B cell (primary cell): ENCODE measurements around the gene DSC3. TPM values are rescaled to one million over a fixed set of nuclear protein-coding genes. Genes with fewer than 3 reads are reported as not detected.

ENCODE experiments used
- ATAC-seq: fragments of 200-7000 bp; cut with Tn5 transposase; one replicate; pipeline ENCODE4 v1.10.0; 2021; ENCODE audit warnings: low read depth, mild to moderate bottlenecking, moderate number of reproducible peaks, moderate library complexity
- CTCF ChIA-PET: fragments of 350-600 bp; sonication (Branson Sonifier 250); formaldehyde crosslinking; loops from one replicate; lab custom pipeline; 2021; ENCODE audit warnings: antibody characterized with exemption, inconsistent platforms; lab: Charles Lee
- POLR2A ChIA-PET: fragments of 350-600 bp; sonication (Branson Sonifier 250); formaldehyde crosslinking; loops from one replicate; lab custom pipeline; 2021; ENCODE audit warnings: antibody characterized with exemption; lab: Charles Lee
- DNase-seq: peaks from one replicate; pipeline ENCODE4 v3.0.0; 2013
- H2AFZ ChIP-seq: 2 replicates; pipeline ENCODE4 v1.6.1; 2012; ENCODE audit warnings: mild to moderate bottlenecking, low read depth, low read length; ENCODE audit not compliant: insufficient read depth, poor library complexity, severe bottlenecking
- H3K27ac ChIP-seq, 2 donors: 1 replicate in 1 of 2; 2 replicates in 1 of 2; pipeline ENCODE4 v1.5.1; 2012 to 2013; ENCODE audit warnings: low read length in 2 of 2, mild to moderate bottlenecking in 2 of 2, moderate library complexity in 1 of 2
- H3K27me3 ChIP-seq, 4 experiments: fragments of 200-600 bp in 1 of 4; sonication (generic) in 1 of 4; replicated peaks in 1 of 4; 1 replicate in 2 of 4; 2 replicates in 2 of 4; pipeline versions ENCODE4 v1.6.1 to v1.7.0; 2013 to 2016; ENCODE audit warnings: low read length in 3 of 4, mild to moderate bottlenecking in 2 of 4, mixed read lengths in 1 of 4, moderate library complexity in 1 of 4; ENCODE audit not compliant: insufficient read depth in 4 of 4, control insufficient read depth in 3 of 4; ENCODE audit errors: control extremely low read depth in 1 of 4
- H3K36me3 ChIP-seq, 2 experiments: replicated peaks in 1 of 2; 1 replicate in 1 of 2; 2 replicates in 1 of 2; pipeline versions ENCODE4 v1.6.1 to v1.7.1; 2013; ENCODE audit warnings: low read length in 1 of 2; ENCODE audit not compliant: insufficient read depth in 2 of 2, control insufficient read depth in 1 of 2; ENCODE audit errors: control extremely low read depth in 1 of 2, extremely low read depth in 1 of 2
- H3K4me1 ChIP-seq, 2 donors: fragments of 200-600 bp in 1 of 2; sonication (generic) in 1 of 2; 1 replicate in 1 of 2; 2 replicates in 1 of 2; pipeline versions ENCODE4 v1.5.1 to v1.6.1; 2013 to 2017; ENCODE audit warnings: low read length in 2 of 2; ENCODE audit not compliant: control insufficient read depth in 2 of 2, insufficient read depth in 2 of 2
- H3K4me2 ChIP-seq: replicated peaks from 2 replicates; pipeline ENCODE3; 2012; ENCODE audit warnings: mild to moderate bottlenecking, low read depth, low read length; ENCODE audit not compliant: poor library complexity, severe bottlenecking
- H3K4me3 ChIP-seq, 5 experiments: fragments of 200-600 bp in 1 of 5; sonication (generic) in 1 of 5; 1 replicate in 3 of 5; 2 replicates in 2 of 5; pipeline versions ENCODE4 v1.5.1 to v1.7.0; 2011 to 2016; ENCODE audit warnings: low read length in 4 of 5, mild to moderate bottlenecking in 4 of 5, low read depth in 2 of 5, control low read depth in 1 of 5, moderate library complexity in 1 of 5; ENCODE audit not compliant: insufficient read depth in 1 of 5; ENCODE audit errors: control extremely low read depth in 1 of 5, extremely low read depth in 1 of 5
- H3K79me2 ChIP-seq: fragments of 200-600 bp; sonication (generic); one replicate; pipeline ENCODE4 v1.6.0; 2016; ENCODE audit warnings: low read length; ENCODE audit not compliant: control insufficient read depth, insufficient read depth
- H3K9ac ChIP-seq: fragments of 200-600 bp; sonication (generic); 2 replicates; pipeline ENCODE4 v1.6.1; 2017; ENCODE audit warnings: mild to moderate bottlenecking, low read length, moderate library complexity
- H3K9me3 ChIP-seq, 3 donors: one replicate each; pipeline versions ENCODE4 v1.6.1 to v1.7.1; 2013; ENCODE audit warnings: low read length in 2 of 3; ENCODE audit not compliant: control insufficient read depth in 2 of 3, insufficient read depth in 1 of 3; ENCODE audit errors: control extremely low read depth in 1 of 3
- H4K20me1 ChIP-seq: 2 replicates; pipeline ENCODE4 v1.6.0; 2012; ENCODE audit warnings: mild to moderate bottlenecking, low read length; ENCODE audit not compliant: insufficient read depth, control insufficient read depth, poor library complexity, severe bottlenecking
- H3K27ac Mint-ChIP-seq: one replicate; pipeline ENCODE4 v1.8.0; 2021; ENCODE audit warnings: mixed read lengths
- H3K27me3 Mint-ChIP-seq: one replicate; pipeline ENCODE4 v1.8.0; 2021; ENCODE audit warnings: mixed read lengths
- H3K4me1 Mint-ChIP-seq: one replicate; pipeline ENCODE4 v1.8.0; 2021; ENCODE audit warnings: mixed read lengths
- H3K4me3 Mint-ChIP-seq: one replicate; pipeline ENCODE4 v1.8.0; 2021; ENCODE audit warnings: mixed read lengths
- H3K9me3 Mint-ChIP-seq: one replicate; pipeline ENCODE4 v1.8.0; 2022; ENCODE audit warnings: mixed read lengths; ENCODE audit not compliant: insufficient read depth
- EZH2 ChIP-seq: IDR thresholded peaks from 2 replicates; pipeline ENCODE4 v1.6.1; 2012; ENCODE audit warnings: borderline replicate concordance, low read depth, mild to moderate bottlenecking, moderate library complexity, low read length; ENCODE audit not compliant: insufficient read depth, poor library complexity, severe bottlenecking
- WGBS: methylation state at CpG from one replicate; pipeline ENCODE4 v1.1.5; 2013; ENCODE audit warnings: missing lambda C conversion rate; ENCODE audit not compliant: insufficient coverage; 5-methylcytosine and 5-hydroxymethylcytosine counted together
- intact Hi-C: fragments of 100-400 bp; cut with micrococcal nuclease; formaldehyde crosslinking; loops from one replicate; pipeline ENCODE4 v1.10.0; 2022
- polyA plus RNA-seq: library from polyadenylated mRNA; depleted of rRNA; stranded (reverse); fragments of >200 nt; gene quantifications from 2 replicates; pipeline ENCODE4 v1.2.3, GENCODE V29; 2012
- total RNA-seq, 2 donors: library from RNA; stranded (reverse); fragments of 120-200 nt in 1 of 2; gene quantifications; 1 replicate in 1 of 2; 2 replicates in 1 of 2; pipeline versions ENCODE4 v1.2.3 to v1.2.4, GENCODE V29; 2013 to 2022
- TF ChIP-seq, protein P1 (sequence below): fragments of 200-600 bp; IDR thresholded peaks from one replicate; pipeline ENCODE4 v1.8.0; 2022; ENCODE audit warnings: antibody characterized with exemption, mild to moderate bottlenecking

The DSC3 gene
- total and polyA plus RNA-seq, 2 donors (not counting 1 experiment from before 2014, with no cell fraction given), result not detected

DNA sequence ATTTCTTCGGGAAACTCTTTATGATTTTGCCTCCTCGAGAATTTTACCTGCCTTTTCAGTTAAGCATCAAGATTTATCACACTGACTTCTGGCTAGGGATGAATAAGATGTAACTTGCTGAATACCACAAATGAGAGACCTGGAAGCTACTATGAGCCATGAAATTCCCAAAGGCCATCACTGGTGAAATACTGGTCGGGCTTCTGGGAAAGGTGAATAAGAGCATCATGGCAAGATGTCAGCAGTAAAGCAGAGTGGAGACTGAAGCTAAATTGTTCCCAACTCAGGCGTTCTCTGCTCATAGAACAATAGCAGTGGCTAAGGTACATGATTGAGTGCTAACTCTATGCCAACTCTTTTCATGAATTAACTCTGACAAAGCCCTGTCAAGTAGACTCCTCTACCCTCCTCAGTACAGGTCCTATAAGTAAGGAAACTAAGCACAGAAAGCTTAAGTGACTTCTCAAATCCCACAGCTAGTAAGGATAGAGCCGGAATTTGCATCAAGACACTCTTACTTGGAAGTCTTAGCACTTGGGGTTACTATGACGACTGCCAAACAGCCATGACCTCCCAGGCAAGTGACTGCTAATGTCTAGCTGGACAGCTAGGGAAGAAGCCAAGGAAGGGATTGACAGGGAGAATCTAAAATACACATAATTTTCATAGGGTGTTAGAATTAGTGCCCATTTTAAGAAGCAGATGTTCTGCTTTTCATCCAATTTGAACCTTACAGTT, 22.7 kb upstream of the DSC3 start:
- H3K27me3 Mint-ChIP-seq, result no peaks in the 10 kb centered on the region
- no peak overlapping the region for H3K27ac Mint-ChIP-seq
- intact Hi-C loops, result no loop called here
- H3K79me2 ChIP-seq, result no peaks in the 10 kb centered on the region
- H4K20me1 ChIP-seq, result no peaks in the 10 kb centered on the region
- DNase-seq (no peak), ATAC-seq (no peak)
- H3K27me3 ChIP-seq, result no peaks in the 10 kb centered on the region
- no peak overlapping the region for H3K4me2 ChIP-seq
- 85% methylated on average over 4 of the region's 6 CpGs for WGBS
- ChIA-PET CTCF (no interaction called here), POLR2A (no interaction called here)
- no peak overlapping the region for H3K4me3 Mint-ChIP-seq
- H3K36me3 ChIP-seq, result no peaks in the 10 kb centered on the region
- H3K4me3 ChIP-seq, result no peak overlapping the region
- H3K9me3 Mint-ChIP-seq, result no peaks in the 10 kb centered on the region
- H3K4me1 ChIP-seq, result no peaks in the 10 kb centered on the region
- H3K4me1 Mint-ChIP-seq, result no peaks in the 10 kb centered on the region
- H3K27ac ChIP-seq, result no peak overlapping the region
- H3K9me3 ChIP-seq, result no peaks in the 10 kb centered on the region
- no peak for TF ChIP-seq EZH2
- TF ChIP-seq, protein P1, sequence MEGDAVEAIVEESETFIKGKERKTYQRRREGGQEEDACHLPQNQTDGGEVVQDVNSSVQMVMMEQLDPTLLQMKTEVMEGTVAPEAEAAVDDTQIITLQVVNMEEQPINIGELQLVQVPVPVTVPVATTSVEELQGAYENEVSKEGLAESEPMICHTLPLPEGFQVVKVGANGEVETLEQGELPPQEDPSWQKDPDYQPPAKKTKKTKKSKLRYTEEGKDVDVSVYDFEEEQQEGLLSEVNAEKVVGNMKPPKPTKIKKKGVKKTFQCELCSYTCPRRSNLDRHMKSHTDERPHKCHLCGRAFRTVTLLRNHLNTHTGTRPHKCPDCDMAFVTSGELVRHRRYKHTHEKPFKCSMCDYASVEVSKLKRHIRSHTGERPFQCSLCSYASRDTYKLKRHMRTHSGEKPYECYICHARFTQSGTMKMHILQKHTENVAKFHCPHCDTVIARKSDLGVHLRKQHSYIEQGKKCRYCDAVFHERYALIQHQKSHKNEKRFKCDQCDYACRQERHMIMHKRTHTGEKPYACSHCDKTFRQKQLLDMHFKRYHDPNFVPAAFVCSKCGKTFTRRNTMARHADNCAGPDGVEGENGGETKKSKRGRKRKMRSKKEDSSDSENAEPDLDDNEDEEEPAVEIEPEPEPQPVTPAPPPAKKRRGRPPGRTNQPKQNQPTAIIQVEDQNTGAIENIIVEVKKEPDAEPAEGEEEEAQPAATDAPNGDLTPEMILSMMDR, result no peak
- H3K9ac ChIP-seq, result no peak overlapping the region
- H2AFZ ChIP-seq, result no peak overlapping the region

GRCh38 chr18:31064130-31064529, 21.6 kb upstream of the DSC3 start:
- ChIA-PET POLR2A (no interaction called here), CTCF (no interaction called here)
- no peak overlapping the region for H3K27ac ChIP-seq
- H3K36me3 ChIP-seq, result no peaks in the 10 kb centered on the region
- no peaks in the 10 kb centered on the region for H3K27me3 ChIP-seq
- Mint-ChIP-seq H3K4me3 (no peak overlapping the region), H3K9me3 (no peaks in the 10 kb centered on the region), H3K4me1 (no peaks in the 10 kb centered on the region), H3K27ac (no peak overlapping the region), H3K27me3 (no peaks in the 10 kb centered on the region)
- ATAC-seq (no peak), DNase-seq (no peak)
- WGBS, result no CpG with 5 or more reads among the region's 1 CpG
- H3K9ac ChIP-seq, result no peak overlapping the region
- H3K9me3 ChIP-seq, result no peaks in the 10 kb centered on the region
- intact Hi-C loops, result no loop called here
- no peak overlapping the region for H3K4me2 ChIP-seq
- no peaks in the 10 kb centered on the region for H3K79me2 ChIP-seq
- H4K20me1 ChIP-seq, result no peaks in the 10 kb centered on the region
- TF ChIP-seq EZH2, result no peak
- TF ChIP-seq, protein P1, result no peak
- H2AFZ ChIP-seq, result no peak overlapping the region
- H3K4me3 ChIP-seq, result no peak overlapping the region
- no peaks in the 10 kb centered on the region for H3K4me1 ChIP-seq
